ENCODE results near the gene MALAT1.

DNA sequence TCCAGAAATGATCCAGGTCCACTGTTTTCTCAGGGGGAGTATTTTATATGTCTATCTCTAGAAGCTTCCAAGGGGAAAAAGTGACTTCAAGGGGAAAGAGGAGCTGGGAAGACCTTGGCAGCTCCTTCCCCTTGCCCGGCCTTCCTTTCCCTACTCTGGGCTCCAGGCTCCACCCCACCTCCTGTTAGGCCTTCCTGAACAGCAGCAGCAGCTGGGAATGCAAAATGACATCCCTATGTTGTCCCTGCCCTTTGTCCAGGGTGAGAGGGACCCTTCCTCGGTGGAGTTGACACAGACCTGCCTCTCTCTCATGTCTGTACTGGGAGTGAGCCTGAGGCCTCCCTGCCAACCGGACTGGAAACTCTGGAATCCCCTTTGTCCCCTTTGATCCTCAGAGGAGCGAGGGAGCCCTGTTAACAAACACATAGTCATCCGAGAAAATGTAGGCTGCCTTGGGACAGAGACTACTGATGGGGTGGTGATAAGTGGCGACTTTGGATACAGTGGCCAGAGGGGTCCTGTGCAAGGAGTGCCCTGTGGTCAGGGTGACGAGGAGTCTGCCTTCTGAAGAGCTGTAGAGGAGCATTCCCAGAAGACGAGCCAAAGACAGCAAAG, 9.0 kb upstream of the MALAT1 start:
- TF ChIP-seq RARA (CRISPR knock-in tag; IDR thresholded peaks at IDR 0.05) (peak; percentile 75), KAT2B (IDR thresholded peaks at IDR 0.05; ENCODE audit: borderline replicate concordance, low read depth, low read length) (no peak)

Measured in HepG2 (cell line).